HTERT RPE-1 (cell line): ENCODE results near the gene PTGDR.

ENCODE experiments used
- in situ Hi-C: fragments of 300-500 bp; cut with MboI; formaldehyde crosslinking; loops from 4 replicates; pipeline ENCODE4 v1.14.3; 2020; ENCODE audit warnings: low sequenced_read_pairs

Gene PTGDR

DNA sequence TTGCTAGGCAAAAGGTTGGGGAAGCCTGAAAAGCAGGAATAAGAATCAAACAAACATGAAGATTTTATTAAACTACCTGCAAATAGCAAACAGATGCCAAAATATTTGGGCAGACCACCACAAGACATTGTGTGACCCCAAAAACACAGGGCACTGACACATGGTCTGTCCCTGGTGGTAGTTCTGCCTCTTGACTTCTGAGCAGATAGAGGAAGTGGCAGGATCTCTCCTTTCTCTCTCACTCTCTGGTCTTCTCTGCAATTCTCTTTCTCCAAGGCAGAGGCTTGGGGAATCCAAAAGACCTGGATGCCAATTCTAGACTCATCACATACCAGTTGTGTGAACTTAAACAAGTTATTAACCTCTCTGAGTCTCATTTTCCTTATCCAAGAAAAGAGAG is 4.3 kb upstream of the PTGDR start:
- in situ Hi-C loops, result no loop called here

DNA sequence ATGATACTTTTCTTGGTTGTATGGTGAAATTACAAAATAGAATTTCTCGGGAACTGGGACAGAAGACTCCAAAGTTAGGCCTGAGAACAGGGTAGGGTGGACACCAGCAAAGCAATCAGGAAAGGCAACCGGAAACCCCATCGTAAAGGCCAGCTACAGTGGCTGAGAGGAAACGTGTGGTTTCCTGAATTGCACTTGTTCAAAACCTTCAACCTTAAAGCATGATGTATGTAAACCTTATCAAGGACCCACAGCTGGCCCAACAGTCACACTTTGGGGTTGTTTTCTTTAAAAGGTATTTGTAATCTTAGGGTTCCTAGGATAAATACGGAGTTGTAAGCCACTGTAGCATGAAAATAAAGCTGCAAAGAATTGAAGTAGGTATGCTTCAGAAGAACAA is 2.2 kb upstream of the PTGDR start:
- in situ Hi-C loops, result no loop called here

GRCh38 chr14:52266179-52266578 is 1.3 kb upstream of the PTGDR start:
- in situ Hi-C loops, result no loop called here

GRCh38 chr14:52266782-52267181 is 716 bp upstream of the PTGDR start:
- in situ Hi-C loops, result no loop called here

DNA sequence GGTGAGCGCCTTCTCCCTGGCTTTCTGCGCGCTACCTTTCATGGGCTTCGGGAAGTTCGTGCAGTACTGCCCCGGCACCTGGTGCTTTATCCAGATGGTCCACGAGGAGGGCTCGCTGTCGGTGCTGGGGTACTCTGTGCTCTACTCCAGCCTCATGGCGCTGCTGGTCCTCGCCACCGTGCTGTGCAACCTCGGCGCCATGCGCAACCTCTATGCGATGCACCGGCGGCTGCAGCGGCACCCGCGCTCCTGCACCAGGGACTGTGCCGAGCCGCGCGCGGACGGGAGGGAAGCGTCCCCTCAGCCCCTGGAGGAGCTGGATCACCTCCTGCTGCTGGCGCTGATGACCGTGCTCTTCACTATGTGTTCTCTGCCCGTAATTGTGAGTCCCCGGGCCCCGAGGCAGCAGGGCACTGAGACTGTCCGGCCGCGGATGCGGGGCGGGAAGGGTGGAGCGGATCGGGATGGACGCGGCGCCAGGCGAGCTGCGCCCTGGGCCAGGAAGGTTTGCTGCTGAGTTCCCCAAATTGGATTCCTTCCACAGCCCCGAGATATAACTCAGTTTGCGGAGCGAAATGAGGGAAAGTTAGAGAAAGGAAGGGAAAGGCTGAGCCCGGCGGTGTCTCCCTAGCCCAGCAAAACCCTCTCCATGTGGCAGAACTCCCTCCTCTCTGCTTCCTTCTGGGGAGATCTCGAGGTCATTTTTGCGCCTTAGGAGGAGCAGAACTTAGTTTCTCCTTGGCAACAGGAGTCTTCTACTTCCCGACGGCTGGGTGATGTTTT is 972 bp downstream of the PTGDR start:
- in situ Hi-C loops, result no loop called here

DNA sequence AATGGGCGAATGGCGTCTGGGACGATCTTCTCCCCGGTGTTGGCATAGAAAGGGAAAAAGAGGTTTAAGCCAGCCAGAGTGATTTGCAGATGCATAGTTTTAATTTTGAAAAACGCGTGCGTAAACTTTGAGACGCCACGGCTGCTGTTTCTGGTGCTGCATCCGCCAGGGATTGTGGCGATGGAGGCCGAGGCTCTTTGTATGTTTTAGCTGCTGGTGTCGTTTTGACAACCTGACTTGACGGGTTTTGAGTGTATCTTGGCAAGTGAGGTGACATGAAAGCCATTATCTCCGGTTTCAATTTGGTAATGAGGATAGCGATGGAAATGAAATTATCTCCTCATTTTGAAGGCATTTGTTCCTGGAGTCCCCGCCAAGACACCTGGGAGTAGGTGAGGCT is 1.6 kb downstream of the PTGDR start:
- in situ Hi-C loops, result no loop called here

DNA sequence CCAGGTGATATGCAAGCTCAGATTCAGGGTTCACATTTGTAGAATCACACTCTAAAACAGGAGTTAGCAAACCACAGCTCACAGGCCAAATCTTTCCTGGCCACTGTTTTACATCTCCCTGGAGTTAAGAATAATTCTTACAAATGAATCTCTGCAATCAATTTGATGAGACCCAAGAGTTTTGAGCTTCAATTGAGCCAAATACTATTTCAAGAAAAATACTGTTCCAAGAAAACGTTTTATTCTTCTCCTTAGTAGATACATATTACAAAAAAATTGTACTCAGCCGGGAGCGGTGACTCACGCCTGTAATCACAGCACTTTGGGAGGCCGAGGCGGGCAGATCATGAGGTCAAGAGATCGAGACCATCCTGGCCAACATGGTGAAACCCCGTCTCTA is 2.5 kb downstream of the PTGDR start:
- in situ Hi-C loops, result no loop called here

- in situ Hi-C loops, result no loop called here
Measured at GRCh38 chr14:52271538-52271937, 4.0 kb downstream of the PTGDR start.

- in situ Hi-C loops, result no loop called here
Measured at GRCh38 chr14:52272375-52272774, 4.9 kb downstream of the PTGDR start.

DNA sequence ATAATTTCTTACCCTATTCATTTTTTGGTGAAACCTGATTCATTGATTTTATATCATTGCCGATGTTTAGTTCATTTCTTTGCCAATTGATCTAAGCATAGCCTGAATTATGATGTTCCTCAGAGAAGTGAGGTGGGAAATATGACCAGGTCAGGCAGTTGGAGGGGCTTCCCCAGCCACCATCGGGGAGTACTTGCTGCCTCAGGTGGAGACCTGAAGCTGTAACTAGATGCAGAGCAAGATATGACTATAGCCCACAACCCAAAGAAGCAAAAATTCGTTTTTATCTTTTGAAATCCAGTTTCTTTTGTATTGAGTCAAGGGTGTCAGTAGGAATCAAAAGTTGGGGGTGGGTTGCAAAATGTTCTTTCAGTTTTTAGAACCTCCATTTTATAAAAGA is 7.9 kb downstream of the PTGDR start:
- in situ Hi-C loops, result no loop called here

DNA sequence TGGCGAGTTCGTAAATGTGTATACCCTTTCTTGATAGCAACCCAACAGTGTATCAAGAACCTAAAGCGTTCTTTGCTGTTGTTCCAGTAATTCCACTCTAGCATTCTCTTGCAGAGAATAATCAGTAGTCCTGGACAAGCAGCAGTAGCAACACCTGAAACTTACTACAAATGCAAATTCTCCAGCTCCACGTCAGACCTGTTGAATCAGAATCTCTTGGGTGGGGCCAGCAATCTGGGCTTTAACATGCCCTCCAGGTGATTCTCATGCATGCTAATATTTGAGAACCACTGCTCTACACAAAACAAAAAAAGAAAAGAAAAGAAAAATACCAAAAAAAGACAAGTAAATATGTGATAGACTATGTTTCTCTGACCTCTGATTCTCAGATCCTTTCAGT is 10.1 kb downstream of the PTGDR start:
- in situ Hi-C loops, result no loop called here

- in situ Hi-C loops, result no loop called here
Measured at GRCh38 chr14:52279408-52279807, 11.9 kb downstream of the PTGDR start.

DNA sequence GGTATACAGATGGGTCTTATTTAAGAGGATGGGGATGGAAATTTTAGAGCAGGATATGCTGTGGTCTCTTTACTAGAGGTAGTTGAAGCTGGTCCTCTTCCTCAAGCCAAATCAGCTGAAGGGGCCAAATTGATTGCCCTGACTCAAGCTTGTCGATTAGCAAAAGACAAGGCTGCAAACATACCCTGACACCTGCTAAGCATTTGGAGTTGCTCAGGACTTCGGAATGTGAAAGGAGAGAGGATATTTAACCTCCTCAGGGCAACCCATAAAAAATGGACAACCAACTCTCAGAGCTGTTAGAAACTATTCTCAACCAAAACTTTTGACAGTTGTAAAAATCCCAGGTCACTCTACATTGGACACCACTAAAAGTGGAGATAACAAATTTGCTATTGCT is 15.6 kb downstream of the PTGDR start:
- in situ Hi-C loops, result no loop called here

DNA sequence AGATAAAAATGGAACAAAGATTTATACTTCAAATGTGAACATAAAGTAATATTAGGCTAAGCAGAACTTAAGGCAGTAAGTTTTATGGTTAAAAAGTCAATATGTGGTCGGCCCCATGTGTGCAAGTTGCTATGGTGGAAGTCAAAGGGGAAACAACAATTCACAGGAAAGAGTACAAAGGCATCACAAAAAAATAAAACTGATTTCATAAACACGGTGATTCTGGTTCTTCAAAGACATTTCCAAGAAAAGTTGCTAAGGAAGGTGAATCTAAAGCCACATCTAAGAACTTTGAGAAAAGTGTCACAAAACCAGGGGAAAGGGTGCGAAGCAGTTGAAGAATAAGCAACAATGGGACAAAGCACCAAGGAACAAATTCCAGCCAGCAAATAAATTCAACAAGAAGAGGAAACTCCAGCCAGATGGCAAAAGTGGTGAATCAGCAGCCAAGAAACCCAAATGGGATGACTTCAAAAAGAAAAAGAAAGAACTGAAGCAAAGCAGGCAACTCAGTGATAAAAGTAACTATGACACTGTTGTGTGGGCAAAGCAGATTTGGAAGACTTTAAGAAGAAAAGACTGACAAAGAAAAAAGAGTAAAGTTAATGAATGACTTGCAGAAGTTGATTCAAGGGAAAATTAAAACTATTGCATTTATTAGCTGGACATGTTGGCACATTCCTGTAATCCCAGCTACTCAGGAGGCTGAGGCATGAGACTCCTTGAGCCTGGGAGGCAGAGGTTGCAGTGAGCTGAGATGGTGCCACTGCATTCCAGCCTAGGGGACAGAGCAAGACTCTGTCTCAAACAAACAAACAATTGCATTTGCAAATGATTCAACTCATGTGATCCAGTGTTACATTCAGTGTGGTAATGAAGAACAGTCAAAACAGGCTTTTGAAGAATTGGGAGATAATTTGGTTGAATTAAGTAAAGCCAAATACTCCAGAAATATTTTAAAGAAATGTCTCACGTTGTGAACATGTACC is 19.5 kb downstream of the PTGDR start:
- in situ Hi-C loops, result no loop called here

DNA sequence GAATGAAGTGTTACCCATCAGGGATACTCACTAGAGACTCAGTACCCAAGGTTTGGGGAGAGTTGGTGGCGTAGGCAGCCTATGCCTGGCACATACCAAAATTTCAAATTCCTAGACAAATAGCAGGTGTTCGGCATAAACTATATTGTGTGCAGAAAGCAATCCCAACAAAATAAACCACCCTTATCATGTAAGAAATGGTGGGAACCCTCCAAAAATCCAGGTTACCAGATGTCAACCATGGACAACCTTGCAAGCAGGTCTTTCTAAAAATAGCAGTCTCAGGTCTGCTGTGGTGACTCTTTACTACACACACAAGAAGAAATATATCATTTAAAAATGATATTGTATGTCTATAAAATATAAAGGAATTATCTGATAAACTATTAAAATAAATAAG is 28.9 kb downstream of the PTGDR start:
- in situ Hi-C loops, result no loop called here

DNA sequence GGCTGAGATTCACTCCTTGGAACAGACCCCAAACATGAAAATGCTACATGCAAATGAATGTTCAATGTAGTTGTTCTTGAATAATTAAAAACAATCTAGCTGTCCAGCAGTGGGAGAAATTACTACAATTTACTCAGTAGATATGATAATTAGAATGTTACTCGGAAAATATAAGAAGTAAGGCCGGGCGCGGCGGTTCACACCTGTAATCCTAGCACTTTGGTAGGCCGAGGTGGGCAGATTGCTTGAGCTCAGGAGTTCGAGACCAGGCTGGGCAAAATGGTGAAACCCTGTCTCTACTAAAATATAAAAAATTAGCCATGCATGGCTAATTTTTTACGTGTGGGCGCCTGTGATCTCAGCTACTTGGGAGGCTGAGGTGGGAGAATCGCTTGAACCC is 31.3 kb downstream of the PTGDR start:
- in situ Hi-C loops, result no loop called here

GRCh38 chr14:52299692-52300278 is 32.3 kb downstream of the PTGDR start:
- in situ Hi-C loops, result no loop called here

DNA sequence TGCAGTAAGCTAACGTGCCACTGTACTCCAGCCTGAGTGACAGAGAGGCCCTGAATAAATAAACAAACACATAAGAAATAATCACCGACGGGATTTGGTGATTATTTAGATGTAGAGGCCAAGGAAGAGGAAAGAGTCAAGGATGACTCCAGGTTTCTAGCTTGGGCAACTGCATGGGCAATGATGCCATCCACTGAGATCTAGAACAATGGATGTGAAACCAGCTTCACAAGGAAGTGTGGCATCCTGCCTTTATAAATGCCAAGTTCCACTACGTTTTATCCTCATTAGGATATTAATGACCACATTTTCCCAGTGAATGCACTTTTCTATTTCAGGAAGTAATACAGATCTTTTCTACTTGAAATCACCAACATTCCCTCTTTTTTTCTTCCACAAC is 35.7 kb downstream of the PTGDR start:
- in situ Hi-C loops, result no loop called here

GRCh38 chr14:52304248-52304904 is 36.9 kb downstream of the PTGDR start:
- in situ Hi-C loops, result no loop called here

- in situ Hi-C loops, result no loop called here
Measured at GRCh38 chr14:52305014-52305413, 37.5 kb downstream of the PTGDR start.

DNA sequence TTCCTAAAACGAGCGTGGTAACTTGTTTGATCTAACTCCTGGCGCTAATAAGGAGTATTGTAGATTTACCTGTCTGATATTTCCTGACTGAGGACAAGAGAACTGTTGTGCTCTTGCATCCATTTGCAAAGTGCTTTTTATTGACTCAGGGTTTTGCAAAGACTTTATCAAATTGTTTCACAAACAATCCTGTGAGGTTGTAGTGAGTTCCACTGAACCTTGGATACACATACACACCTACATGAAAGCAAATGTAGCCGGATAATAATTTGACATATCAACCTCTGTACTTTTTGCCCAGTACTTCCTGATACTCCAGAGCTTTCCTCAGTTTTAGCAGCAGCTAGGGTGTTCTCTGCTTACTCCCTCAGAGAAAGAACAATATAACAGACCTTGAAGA is 39.9 kb downstream of the PTGDR start:
- in situ Hi-C loops, result no loop called here
